Measurements from ENCODE around the gene PHEX. TPM values are rescaled to one million over a fixed set of nuclear protein-coding genes. Genes with fewer than 3 reads are reported as not detected.

The PHEX gene
- total RNA-seq, 3 donors from 2014 or later: 0.16 to 5.6 (median 2.5) TPM

GRCh38 chrX:22206781-22207180 lies 174.7 kb downstream of the PHEX start:
- no peak overlapping the region for H3K4me3 ChIP-seq
- no peak for TF ChIP-seq POLR2AphosphoS5 (IDR thresholded peaks at IDR 0.05)
- no peak for TF ChIP-seq CTCF (IDR thresholded peaks at IDR 0.05)
- TF ChIP-seq POLR2A (IDR thresholded peaks at IDR 0.05): no peak
- no peaks in the 10 kb centered on the region for H3K4me1 ChIP-seq
- H3K36me3 ChIP-seq: no peaks in the 10 kb centered on the region
- DNase-seq (ENCODE audit: low spot score in 2 of 2): no peak
- intact Hi-C loops (cut with DNase I; ENCODE audit: low total_unique reads): no loop called here
- peaks cover 0 to 7% of the 10 kb centered on the region in 2 donors for H3K27me3 ChIP-seq
- no peak overlapping the region for H3K27ac ChIP-seq
- H3K9me3 ChIP-seq: no peaks in the 10 kb centered on the region

- no peak for TF ChIP-seq CTCF (IDR thresholded peaks at IDR 0.05)
- no peak for TF ChIP-seq POLR2A (IDR thresholded peaks at IDR 0.05)
- intact Hi-C loops (cut with DNase I; ENCODE audit: low total_unique reads): no loop called here
- H3K27me3 ChIP-seq: peaks cover 0 to 5% of the 10 kb centered on the region in 2 donors
- no peak overlapping the region for H3K4me3 ChIP-seq
- H3K36me3 ChIP-seq: no peaks in the 10 kb centered on the region
- H3K9me3 ChIP-seq: no peaks in the 10 kb centered on the region
- H3K4me1 ChIP-seq: no peaks in the 10 kb centered on the region
- no peak overlapping the region for H3K27ac ChIP-seq
- DNase-seq (ENCODE audit: low spot score in 2 of 2): no peak
Observed at GRCh38 chrX:22220941-22221340, 188.8 kb downstream of the PHEX start.

DNA sequence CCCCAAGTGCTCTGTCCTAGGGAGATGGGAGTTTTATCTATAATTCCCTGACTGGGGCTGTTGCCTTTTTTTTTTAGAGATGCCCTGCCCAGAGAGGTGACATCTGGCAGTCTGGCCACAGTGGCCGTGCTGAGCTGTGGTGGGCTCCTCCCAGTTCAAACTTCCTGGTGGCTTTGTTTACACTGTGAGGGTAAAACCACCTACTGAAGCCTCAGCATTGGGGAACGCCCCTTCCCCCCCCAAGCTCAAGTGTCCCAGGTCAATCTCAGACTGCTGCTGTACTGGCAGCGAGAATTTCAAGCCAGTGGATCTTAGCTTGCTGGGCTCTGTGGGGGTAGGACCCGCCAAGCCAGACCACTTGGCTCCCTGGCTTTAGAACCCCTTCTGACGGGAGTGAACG lies 202.3 kb downstream of the PHEX start:
- TF ChIP-seq POLR2A (IDR thresholded peaks at IDR 0.05) (no peak), POLR2AphosphoS5 (IDR thresholded peaks at IDR 0.05) (no peak), CTCF (IDR thresholded peaks at IDR 0.05) (no peak)
- DNase-seq (ENCODE audit: low spot score in 2 of 2): no peak
- Histone ChIP-seq H3K36me3 (no peaks in the 10 kb centered on the region), H3K27me3 (peaks cover 0 to 3% of the 10 kb centered on the region in 2 donors), H3K9me3 (no peaks in the 10 kb centered on the region), H3K27ac (no peak overlapping the region), H3K4me3 (no peak overlapping the region), H3K4me1 (no peaks in the 10 kb centered on the region)
- intact Hi-C loops (cut with DNase I; ENCODE audit: low total_unique reads): no loop called here

DNA sequence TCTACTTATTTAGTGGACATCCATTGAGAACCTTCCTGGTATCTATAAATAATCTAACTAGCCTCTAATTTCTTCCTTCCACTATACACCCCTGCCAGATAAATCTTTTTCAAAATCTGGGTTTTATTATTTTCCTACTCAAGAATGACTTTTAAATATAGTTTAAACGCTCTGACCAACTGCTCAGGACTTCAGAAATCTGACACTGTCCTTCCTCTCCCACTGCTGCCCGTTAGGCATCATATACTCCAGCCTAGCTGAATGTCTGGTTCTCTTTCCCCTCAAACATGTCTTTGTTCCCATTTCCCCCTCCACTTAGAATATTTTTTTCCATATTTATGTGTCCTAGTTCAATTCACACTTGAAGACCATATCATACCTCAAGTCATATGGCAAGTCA lies 205.4 kb downstream of the PHEX start:
- Histone ChIP-seq H3K27ac (no peak overlapping the region), H3K27me3 (peaks cover 0 to 3% of the 10 kb centered on the region in 2 donors), H3K9me3 (no peaks in the 10 kb centered on the region), H3K4me1 (no peaks in the 10 kb centered on the region), H3K4me3 (no peak overlapping the region), H3K36me3 (no peaks in the 10 kb centered on the region)
- intact Hi-C loops (cut with DNase I; ENCODE audit: low total_unique reads): no loop called here
- no peak for DNase-seq (ENCODE audit: low spot score in 2 of 2)
- TF ChIP-seq CTCF (IDR thresholded peaks at IDR 0.05) (no peak), POLR2A (IDR thresholded peaks at IDR 0.05) (no peak), POLR2AphosphoS5 (IDR thresholded peaks at IDR 0.05) (no peak)

GRCh38 chrX:22246620-22247019 lies 214.5 kb downstream of the PHEX start:
- TF ChIP-seq POLR2A (IDR thresholded peaks at IDR 0.05) (no peak), CTCF (IDR thresholded peaks at IDR 0.05) (no peak), POLR2AphosphoS5 (IDR thresholded peaks at IDR 0.05) (no peak)
- Histone ChIP-seq H3K27ac (no peak overlapping the region), H3K36me3 (no peaks in the 10 kb centered on the region)

More at GRCh38 chrX:22246620-22247019, 214.5 kb downstream of the PHEX start:
- DNase-seq (ENCODE audit: low spot score in 2 of 2): no peak
- no peaks in the 10 kb centered on the region for H3K9me3 ChIP-seq
- no peaks in the 10 kb centered on the region for H3K4me1 ChIP-seq
- intact Hi-C loops (cut with DNase I; ENCODE audit: low total_unique reads): no loop called here
- peaks cover 0 to 11% of the 10 kb centered on the region in 2 donors for H3K27me3 ChIP-seq
- H3K4me3 ChIP-seq: no peak overlapping the region
